GM12878 (cell line): ENCODE data around the gene TRMT1. TPM values are rescaled to one million over a fixed set of nuclear protein-coding genes. Genes with fewer than 3 reads are reported as not detected.

Experiments
- ATAC-seq: fragments of 200-7000 bp; cut with Tn5 transposase; 3 replicates; pipeline ENCODE4 v1.9.1; 2020; ENCODE audit warnings: mild to moderate bottlenecking, moderate library complexity
- BruUV-seq: library from RNA; stranded (reverse); fragments of 400-500 nt; replicated peaks from 2 replicates; lab custom pipeline; 2021; lab: Mats Ljungman, UMichigan
- CTCF ChIA-PET: fragments of 300-600 bp; sonication (Branson Sonifier 250); formaldehyde crosslinking; extraction: SDS; loops from one replicate; lab custom pipeline; 2021; ENCODE audit warnings: inconsistent platforms; lab: Yijun Ruan, JAX
- POLR2A ChIA-PET: fragments of 350-600 bp; formaldehyde crosslinking; extraction: SDS; loops from one replicate; lab custom pipeline; 2021; ENCODE audit warnings: inconsistent platforms; lab: Charles Lee
- RAD21 ChIA-PET: fragments of 300-600 bp; sonication (Branson Sonifier 250); formaldehyde crosslinking; loops from one replicate; lab custom pipeline; 2023; ENCODE audit warnings: antibody characterized with exemption; ENCODE audit not compliant: unreplicated experiment; lab: Charles Lee
- SMC1A ChIA-PET: fragments of 300-600 bp; sonication (Branson Sonifier 250); formaldehyde crosslinking; loops from one replicate; lab custom pipeline; 2023; ENCODE audit not compliant: unreplicated experiment, uncharacterized antibody; lab: Charles Lee
- DNase-seq: peaks from one replicate; pipeline ENCODE4 v3.0.0-alpha.2; 2011; ENCODE audit warnings: low read depth, low spot score
- FAIRE-seq: peaks from 3 replicates; lab custom pipeline; 2011; peaks lifted over from hg19 to GRCh38; lab: Jason Lieb, UNC
- H2AFZ ChIP-seq: 2 replicates; pipeline ENCODE4 v1.6.0; 2011; ENCODE audit warnings: low read depth, low read length, control low read depth; ENCODE audit not compliant: control insufficient read depth
- H3K27ac ChIP-seq: 2 replicates; pipeline ENCODE4 v1.5.1; 2011; ENCODE audit warnings: control low read depth; ENCODE audit not compliant: control insufficient read depth, insufficient read depth
- H3K27me3 ChIP-seq, 2 experiments: replicated peaks in 1 of 2; 2 replicates each; pipeline versions ENCODE4 v1.6.0 to v1.6.1; 2011; ENCODE audit warnings: low read length in 1 of 2; ENCODE audit not compliant: control insufficient read depth in 2 of 2, insufficient read depth in 2 of 2
- H3K36me3 ChIP-seq, 2 experiments: 2 replicates each; pipeline ENCODE4 v1.5.1; 2011; ENCODE audit warnings: low read length in 1 of 2; ENCODE audit not compliant: control insufficient read depth in 2 of 2, insufficient read depth in 2 of 2
- H3K4me1 ChIP-seq: 2 replicates; pipeline ENCODE4 v1.6.1; 2011; ENCODE audit warnings: mild to moderate bottlenecking, low read length, moderate library complexity, mixed read lengths; ENCODE audit not compliant: control insufficient read depth, insufficient read depth
- H3K4me2 ChIP-seq: 2 replicates; pipeline ENCODE4 v1.6.0; 2011; ENCODE audit warnings: control low read depth; ENCODE audit not compliant: control insufficient read depth, insufficient read depth
- H3K4me3 ChIP-seq: fragments of 200-600 bp; sonication (generic); 2 replicates; pipeline ENCODE4 v1.5.1; 2016
- H3K79me2 ChIP-seq: 2 replicates; pipeline ENCODE4 v1.6.0; 2011; ENCODE audit warnings: low read length; ENCODE audit not compliant: control insufficient read depth, insufficient read depth
- H3K9ac ChIP-seq: 2 replicates; pipeline ENCODE4 v1.8.0; 2011; ENCODE audit warnings: low read length, control low read depth, mixed read lengths; ENCODE audit not compliant: control insufficient read depth, insufficient read depth
- H3K9me3 ChIP-seq: replicated peaks from 3 replicates; pipeline ENCODE4 v1.5.1; 2011; ENCODE audit warnings: mild to moderate bottlenecking, low read length; ENCODE audit not compliant: control insufficient read depth, insufficient read depth
- H4K20me1 ChIP-seq: 2 replicates; pipeline ENCODE4 v1.6.0; 2011; ENCODE audit not compliant: control insufficient read depth, insufficient read depth
- CBX3 ChIP-seq: fragments of 200-600 bp; sonication (generic); IDR thresholded peaks from 2 replicates; pipeline ENCODE4 v1.6.1; 2016; ENCODE audit warnings: low read depth, borderline replicate concordance
- E2F4 ChIP-seq: IDR thresholded peaks from 2 replicates; pipeline ENCODE4 v1.6.1; 2012; ENCODE audit warnings: low read depth, low read length, improper control_type of control experiment
- E2F8 ChIP-seq: fragments of 450-650 bp; IDR thresholded peaks from 2 replicates; pipeline ENCODE4 v1.6.1; 2018; ENCODE audit warnings: mild to moderate bottlenecking, low read depth, moderate library complexity; ENCODE audit not compliant: partially characterized antibody
- HDAC6 ChIP-seq: fragments of 200-600 bp; sonication (generic); IDR thresholded peaks from one replicate; pipeline ENCODE4 v1.8.0; 2017; ENCODE audit warnings: antibody characterized with exemption; ENCODE audit not compliant: unreplicated experiment
- JUND ChIP-seq: IDR thresholded peaks from 2 replicates; pipeline ENCODE4 v1.6.1; 2012; ENCODE audit warnings: low read depth, mild to moderate bottlenecking, low read length, improper control_type of control experiment, moderate library complexity
- MTA2 ChIP-seq: fragments of 450-650 bp; IDR thresholded peaks from 2 replicates; pipeline ENCODE4 v1.6.1; 2016; ENCODE audit warnings: low read depth, mild to moderate bottlenecking, moderate library complexity
- NFXL1 ChIP-seq: fragments of 450-650 bp; IDR thresholded peaks from 2 replicates; pipeline ENCODE4 v1.6.1; 2017; ENCODE audit warnings: antibody characterized with exemption, mild to moderate bottlenecking, borderline replicate concordance
- NRF1 ChIP-seq: conservative IDR thresholded peaks from 2 replicates; pipeline ENCODE4 v1.6.1; 2011; ENCODE audit warnings: mild to moderate bottlenecking, low read depth, low read length, improper control_type of control experiment
- PAX8 ChIP-seq: fragments of 450-650 bp; IDR thresholded peaks from 2 replicates; pipeline ENCODE4 v1.6.1; 2017; ENCODE audit warnings: mild to moderate bottlenecking, moderate library complexity
- PKNOX1 ChIP-seq: fragments of 450-650 bp; IDR thresholded peaks from 2 replicates; pipeline ENCODE4 v1.6.1; 2016; ENCODE audit warnings: mild to moderate bottlenecking
- TCF7 ChIP-seq: IDR thresholded peaks from 2 replicates; pipeline ENCODE4 v1.6.1; 2014; ENCODE audit warnings: antibody characterized with exemption, borderline replicate concordance
- YBX1 ChIP-seq: fragments of 450-650 bp; IDR thresholded peaks from 2 replicates; pipeline ENCODE4 v1.6.1; 2016; ENCODE audit warnings: antibody characterized with exemption
- YY1 ChIP-seq: IDR thresholded peaks from 2 replicates; pipeline ENCODE4 v1.6.1; 2011; ENCODE audit warnings: low read depth, mild to moderate bottlenecking, low read length
- ZBTB11 ChIP-seq: fragments of 450-650 bp; formaldehyde crosslinking; IDR thresholded peaks from 2 replicates; pipeline ENCODE4 v1.5.0; 2022; ENCODE audit warnings: mild to moderate bottlenecking, missing genetic modification characterization
- WGBS: methylation state at CpG from one replicate; pipeline ENCODE4 v1.1.6; 2016; ENCODE audit warnings: low lambda C conversion rate; ENCODE audit not compliant: insufficient replicate concordance, insufficient coverage; ENCODE audit errors: missing lambda C conversion rate; 5-methylcytosine and 5-hydroxymethylcytosine counted together
- in situ Hi-C: fragments of 300-500 bp; cut with MboI; formaldehyde crosslinking; loops from 9 replicates; pipeline ENCODE4 v1.14.3; 2018; ENCODE audit warnings: mixed read lengths
- intact Hi-C: fragments of 100-400 bp; cut with micrococcal nuclease; formaldehyde crosslinking; loops from one replicate; pipeline ENCODE4 v1.14.2; 2022; ENCODE audit not compliant: unreplicated experiment
- polyA plus RNA-seq, 11 experiments: library from polyadenylated mRNA; depleted of rRNA in 4 of 11; unstranded in 6 of 11; stranded (reverse) in 5 of 11; fragments of >200 nt; fragmentation: Nextera tagmentation in 4 of 11; fragmentation: Illumina TruSeq in 1 of 11; extraction: Ambion mirVana in 4 of 11; extraction: Trizol in 1 of 11; gene quantifications; 1 replicate in 1 of 11; 2 replicates in 10 of 11; pipeline versions ENCODE4 v1.2.1 to v1.2.3, GENCODE V29; 2011 to 2016; ENCODE audit warnings: inconsistent platforms in 2 of 11, missing spikeins in 2 of 11, low read depth in 1 of 11
- total RNA-seq, 4 experiments: library from RNA; depleted of rRNA in 3 of 4; stranded (reverse); fragments of >200 nt in 3 of 4; fragmentation: Illumina TruSeq in 1 of 4; extraction: Trizol in 1 of 4; gene quantifications; 2 replicates each; pipeline versions ENCODE4 v1.2.1 to v1.2.3, GENCODE V29; 2013 to 2021

The TRMT1 gene
- total and polyA plus RNA-seq, 10 of the 15 experiments (the other 5 are each of a cell fraction or from before 2014, with no cell fraction given): 3.4 to 68.8 (median 34.8) TPM

GRCh38 chr19:13071444-13072187 is 44.9 kb downstream of the TRMT1 start:
- ChIA-PET POLR2A (no interaction called here), SMC1A (no interaction called here)
- Histone ChIP-seq H3K4me2 (no peak overlapping the region), H3K9me3 (no peaks in the 10 kb centered on the region), H3K79me2 (no peaks in the 10 kb centered on the region), H3K27ac (no peak overlapping the region), H3K9ac (no peak overlapping the region), H3K4me3 (no peak overlapping the region), H4K20me1 (no peaks in the 10 kb centered on the region)
- in situ Hi-C loops (no loop called here), intact Hi-C loops (no loop called here)
- no peak for DNase-seq
- WGBS: 30% methylated on average over 9 of the region's 9 CpGs
- no peak for TF ChIP-seq YY1
- no peak for TF ChIP-seq E2F4
- TF ChIP-seq HDAC6: no peak
- TF ChIP-seq TCF7: no peak
- no peak for TF ChIP-seq JUND
- no peak for TF ChIP-seq PKNOX1
- no peak for TF ChIP-seq ZBTB11
- TF ChIP-seq YBX1: no peak
- TF ChIP-seq PAX8: no peak
- no peak for TF ChIP-seq CBX3
- no peak for TF ChIP-seq NRF1
- TF ChIP-seq MTA2: no peak
- TF ChIP-seq E2F8: no peak
- no peak for TF ChIP-seq NFXL1
- TF ChIP-seq, all 136 proteins: peak for 0
- ChIA-PET CTCF (interaction anchor here (1.4 to 2.2 kb wide), 2 partner anchors 10 to 40 kb away, joined by 4 to 14 read pairs; no protein-coding TSS in a partner anchor), RAD21 (no interaction called here)
- no peak for ATAC-seq
- peaks cover 0 to 1% of the 10 kb centered on the region in 2 experiments; a peak in 3 of 4 replicates for H3K27me3 ChIP-seq
- no TSS peak for BruUV-seq
- no peaks in the 10 kb centered on the region for H3K36me3 ChIP-seq
- no peak for FAIRE-seq
- H2AFZ ChIP-seq: no peak overlapping the region
- no peaks in the 10 kb centered on the region for H3K4me1 ChIP-seq
